DOHH2 (cell line): ENCODE data around the gene WARS2.

Experiments used
- H3F3A ChIP-seq: fragments of 200-600 bp; sonication (generic), shearing (Covaris generic); 2 replicates; pipeline ENCODE4 v1.6.0; 2016; ENCODE audit warnings: antibody characterized with exemption, mild to moderate bottlenecking; ENCODE audit not compliant: control insufficient read depth, insufficient read depth
- H3K27ac ChIP-seq: fragments of 200-600 bp; sonication (generic); 2 replicates; pipeline ENCODE4 v1.5.1; 2014; ENCODE audit warnings: low read depth, mild to moderate bottlenecking, low read length, moderate library complexity
- H3K27me3 ChIP-seq: fragments of 200-600 bp; sonication (generic); 2 replicates; pipeline ENCODE4 v1.6.1; 2014; ENCODE audit warnings: mild to moderate bottlenecking, low read length, mixed read lengths; ENCODE audit not compliant: control insufficient read depth
- H3K36me3 ChIP-seq: fragments of 200-600 bp; sonication (generic); 2 replicates; pipeline ENCODE4 v1.6.1; 2014; ENCODE audit warnings: mild to moderate bottlenecking, low read length, moderate library complexity, mixed read lengths; ENCODE audit not compliant: control insufficient read depth
- H3K4me1 ChIP-seq: fragments of 200-600 bp; sonication (generic); 2 replicates; pipeline ENCODE4 v1.6.1; 2014; ENCODE audit warnings: mild to moderate bottlenecking, low read length, mixed read lengths; ENCODE audit not compliant: control insufficient read depth
- H3K4me2 ChIP-seq: fragments of 200-600 bp; sonication (generic); 2 replicates; pipeline ENCODE4 v1.6.0; 2014; ENCODE audit warnings: mild to moderate bottlenecking, low read length, moderate library complexity
- H3K4me3 ChIP-seq: fragments of 200-600 bp; sonication (generic); 2 replicates; pipeline ENCODE4 v1.5.1; 2014; ENCODE audit warnings: mild to moderate bottlenecking, low read length, mixed read lengths
- H3K79me2 ChIP-seq: fragments of 200-600 bp; sonication (generic); 2 replicates; pipeline ENCODE4 v1.6.1; 2014; ENCODE audit warnings: mild to moderate bottlenecking, low read length, mixed read lengths; ENCODE audit not compliant: control insufficient read depth
- H3K9me2 ChIP-seq: fragments of 200-600 bp; sonication (generic); replicated peaks from 2 replicates; pipeline ENCODE4 v1.6.1; 2014; ENCODE audit warnings: mild to moderate bottlenecking, low read length, mixed read lengths; ENCODE audit not compliant: control insufficient read depth
- H3K9me3 ChIP-seq: fragments of 200-600 bp; sonication (generic); 2 replicates; pipeline ENCODE4 v1.6.1; 2014; ENCODE audit warnings: antibody characterized with exemption, low read length, mixed read lengths; ENCODE audit not compliant: control insufficient read depth, insufficient read depth
- H4K20me1 ChIP-seq: fragments of 200-600 bp; sonication (generic); 2 replicates; pipeline ENCODE4 v1.6.0; 2014; ENCODE audit warnings: low read depth, mild to moderate bottlenecking, antibody characterized with exemption, low read length, moderate library complexity; ENCODE audit not compliant: control insufficient read depth, insufficient read depth
- CTCF ChIP-seq: fragments of 200-600 bp; sonication (generic); IDR thresholded peaks from one replicate; pipeline ENCODE4 v1.5.1; 2014; ENCODE audit warnings: antibody characterized with exemption, mild to moderate bottlenecking, low read depth, low read length; ENCODE audit not compliant: poor library complexity, severe bottlenecking
- EZH2phosphoT487 ChIP-seq: fragments of 200-600 bp; sonication (generic); IDR thresholded peaks from 2 replicates; pipeline ENCODE4 v1.6.1; 2017; ENCODE audit warnings: borderline replicate concordance, mild to moderate bottlenecking, antibody characterized with exemption, low read length, moderate library complexity, mixed read lengths

Gene WARS2

DNA sequence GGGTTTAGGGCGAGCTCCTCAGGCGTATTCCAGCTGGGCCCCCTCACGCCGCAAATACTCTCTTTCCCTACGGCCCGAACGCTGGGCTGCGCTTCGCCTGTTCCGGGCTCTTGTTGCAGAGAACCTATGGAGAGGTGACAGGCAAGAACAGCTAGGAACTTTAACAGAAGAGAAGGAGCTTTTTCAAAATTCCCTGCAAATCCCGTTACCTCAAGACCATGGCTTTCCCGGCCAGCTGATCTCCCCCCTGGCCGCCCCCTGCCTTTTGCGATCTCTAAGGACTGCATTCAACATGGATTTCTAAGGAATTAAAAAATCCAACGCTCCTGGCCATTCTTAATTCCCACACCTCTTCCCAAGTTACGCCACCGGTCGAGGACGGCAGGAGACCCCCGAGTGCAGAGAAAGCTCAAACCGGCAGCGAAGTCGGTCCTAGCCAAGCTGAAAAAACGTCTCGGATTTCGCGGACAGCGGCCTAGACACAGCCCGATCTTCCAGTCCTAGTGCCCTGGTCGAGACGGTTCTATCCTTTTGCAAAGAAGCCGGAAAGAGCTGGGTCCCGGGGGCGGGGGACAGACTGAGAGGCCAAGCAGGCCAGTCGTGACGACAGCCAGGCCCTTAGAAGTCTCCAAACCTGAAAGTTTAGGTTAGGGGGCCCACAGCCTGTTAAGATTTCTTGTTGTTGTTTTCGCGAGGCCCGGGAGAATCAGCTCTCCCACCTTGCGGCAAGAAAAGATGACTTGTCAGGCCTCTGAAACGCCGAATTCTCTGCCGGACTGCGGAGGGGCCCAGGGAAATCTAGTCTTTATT lies 151.2 kb downstream of the WARS2 start:
- Histone ChIP-seq H3K36me3 (no peaks in the 10 kb centered on the region), H3K9me3 (no peaks in the 10 kb centered on the region), H3K79me2 (no peaks in the 10 kb centered on the region), H3K27me3 (peaks cover 4% of the 10 kb centered on the region; the same call in 1 of the 2 replicates), H4K20me1 (no peaks in the 10 kb centered on the region), H3K4me3 (no peak overlapping the region), H3K4me1 (no peaks in the 10 kb centered on the region), H3K4me2 (no peak overlapping the region), H3K9me2 (no peaks in the 10 kb centered on the region), H3K27ac (no peak overlapping the region), H3F3A (no peaks in the 10 kb centered on the region)
- TF ChIP-seq CTCF (no peak), EZH2phosphoT487 (no peak)

DNA sequence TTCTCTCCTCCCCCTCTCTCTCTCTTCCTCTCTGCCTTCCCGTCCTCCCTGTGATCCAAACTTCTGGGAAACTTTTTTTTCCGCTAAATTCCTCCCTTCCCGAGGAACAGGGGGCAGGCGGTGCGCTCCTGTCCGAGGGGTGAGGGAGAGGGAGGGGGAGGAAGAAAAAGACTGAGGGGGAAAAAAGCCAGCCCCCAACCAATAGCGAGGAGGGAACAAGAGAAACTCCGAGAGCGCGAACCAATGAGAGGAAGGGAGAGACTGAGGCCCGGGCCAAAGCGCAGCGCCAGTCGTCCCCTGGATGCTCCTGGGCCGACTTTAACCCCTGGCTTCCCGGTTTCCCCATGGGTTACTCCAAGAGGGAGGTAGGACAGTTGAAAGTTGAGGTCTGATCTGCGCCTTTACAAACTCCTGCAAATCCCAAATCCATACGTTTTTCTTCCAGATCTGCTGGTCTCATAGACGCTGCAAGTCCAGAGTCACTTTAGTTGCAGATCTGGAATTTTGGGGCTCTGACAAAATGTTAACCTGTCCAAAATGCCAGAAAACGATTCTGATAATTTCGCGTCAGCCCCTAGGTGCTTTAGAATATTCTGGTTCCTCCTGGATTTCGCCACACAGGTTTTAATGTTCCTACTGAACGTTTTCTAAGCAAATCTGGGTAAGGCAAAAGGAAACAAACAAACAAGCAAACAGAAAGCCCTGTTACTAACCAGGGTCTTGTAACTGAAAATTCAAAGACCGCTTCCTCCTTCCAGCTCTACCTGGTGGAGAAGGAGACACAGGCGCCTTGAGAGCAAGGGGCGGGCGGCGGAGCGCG lies 152.1 kb downstream of the WARS2 start, which contains the start of gene TBX15:
TBX15 (minus strand) TSS at position 158 of the 820 bp plus-strand sequence. CDS start 548 bp downstream, outside the sequence.
- no peak within 1 kb of the TSS for H3K4me3 ChIP-seq
- no peaks in the 10 kb centered on the region for H3K9me2 ChIP-seq
- no peak within 1 kb of the TSS for H3K4me2 ChIP-seq
- peaks cover 4% of the 10 kb centered on the region; the same call in 1 of the 2 replicates for H3K27me3 ChIP-seq
- H3K79me2 ChIP-seq, result no peaks in the 10 kb centered on the region
- no peak within 1 kb of the TSS for H3K27ac ChIP-seq
- H3F3A ChIP-seq, result no peaks in the 10 kb centered on the region
- TF ChIP-seq EZH2phosphoT487 (no peak), CTCF (no peak)
- H3K9me3 ChIP-seq, result no peaks in the 10 kb centered on the region
- H3K36me3 ChIP-seq, result no peaks in the 10 kb centered on the region
- no peaks in the 10 kb centered on the region for H3K4me1 ChIP-seq
- no peaks in the 10 kb centered on the region for H4K20me1 ChIP-seq

DNA sequence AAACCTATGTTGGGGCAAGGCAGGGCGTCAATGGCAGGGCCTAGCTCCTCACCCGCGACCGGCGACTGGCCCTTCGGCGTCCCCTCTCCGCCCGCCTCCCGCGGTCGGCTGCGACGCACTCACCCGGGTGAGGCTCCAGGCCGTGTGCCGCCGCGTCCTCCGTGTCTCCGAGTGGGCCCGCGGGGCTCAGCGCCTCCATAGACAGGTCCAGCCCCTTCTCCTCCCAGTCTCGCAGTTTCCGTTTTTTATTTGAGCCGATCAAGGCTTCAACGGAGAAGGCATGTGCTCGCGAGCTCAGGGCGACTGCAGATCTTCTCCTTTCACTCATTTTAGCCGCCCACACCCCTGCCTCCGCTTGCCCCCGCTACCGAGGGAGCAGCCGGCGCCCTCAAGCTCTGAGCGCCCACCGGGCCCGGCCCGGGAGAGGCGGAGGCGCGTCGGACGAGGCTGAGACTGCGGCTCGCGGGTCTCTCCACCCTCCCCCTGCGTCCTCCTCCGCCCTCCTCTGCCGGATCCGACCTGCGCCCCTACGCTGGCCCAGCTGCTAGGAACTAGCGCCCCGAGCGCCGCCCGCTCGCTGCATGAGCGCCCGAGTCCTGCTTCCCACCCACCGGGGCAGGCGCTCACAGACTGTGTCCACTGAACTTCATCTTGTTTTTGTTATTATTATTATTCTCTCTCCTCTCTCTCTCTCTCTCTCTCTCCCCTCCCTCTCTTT lies 152.8 kb downstream of the WARS2 start:
- Histone ChIP-seq H3K27ac (no peak overlapping the region), H3K4me1 (no peaks in the 10 kb centered on the region), H3K79me2 (no peaks in the 10 kb centered on the region), H3K27me3 (peaks cover 4% of the 10 kb centered on the region; the same call in 1 of the 2 replicates), H4K20me1 (no peaks in the 10 kb centered on the region), H3F3A (no peaks in the 10 kb centered on the region), H3K4me3 (no peak overlapping the region), H3K36me3 (no peaks in the 10 kb centered on the region), H3K9me2 (no peaks in the 10 kb centered on the region), H3K9me3 (no peaks in the 10 kb centered on the region), H3K4me2 (no peak overlapping the region)
- no peak for TF ChIP-seq EZH2phosphoT487
- TF ChIP-seq CTCF, result no peak
